Middle frontal gyrus (tissue), 1 donor: ENCODE results near the gene HSPA1L.
"Not testable (repeated sequence)": the region's sequence is repeated elsewhere in the genome, so short reads cannot be mapped to it uniquely, and the experiment has no call there.

Experiments used
- DNase-seq: peaks from one replicate; pipeline ENCODE4 v3.0.0-alpha.2; 2015; ENCODE audit warnings: low spot score; ENCODE audit errors: extremely low spot score

HSPA1L gene

GRCh38 chr6:31837369-31838113 is 22.5 kb upstream of the HSPA1L start:
- no peak for DNase-seq

GRCh38 chr6:31836474-31837368 is 21.6 kb upstream of the HSPA1L start:
- DNase-seq = no peak

- no peak for DNase-seq
These were observed 21.0 kb upstream of the HSPA1L start for GRCh38 chr6:31836047-31836473.

GRCh38 chr6:31834367-31835250 is 19.5 kb upstream of the HSPA1L start:
- peak; percentile 78 for DNase-seq

- DNase-seq = no peak
These were observed 16.5 kb upstream of the HSPA1L start for GRCh38 chr6:31831350-31832215.

GRCh38 chr6:31830886-31831335 is 15.8 kb upstream of the HSPA1L start:
- no peak for DNase-seq

GRCh38 chr6:31829633-31830283 is 14.7 kb upstream of the HSPA1L start:
- DNase-seq = no peak

GRCh38 chr6:31827286-31828079 is 12.4 kb upstream of the HSPA1L start, which contains the start of gene HSPA1B:
HSPA1B (plus strand) TSS chr6:31827738; CDS start chr6:31827951, 213 bp downstream.
- peak; percentile 92 for DNase-seq

GRCh38 chr6:31826793-31827285 is 11.8 kb upstream of the HSPA1L start:
- no peak for DNase-seq

- no peak for DNase-seq
These were observed 10.5 kb upstream of the HSPA1L start for GRCh38 chr6:31825553-31825952.

GRCh38 chr6:31823592-31824196 is 8.6 kb upstream of the HSPA1L start:
- DNase-seq = not testable (repeated sequence)

GRCh38 chr6:31822036-31822821 is 7.1 kb upstream of the HSPA1L start:
- DNase-seq = peak; percentile 59

GRCh38 chr6:31821301-31822035 is 6.4 kb upstream of the HSPA1L start:
- DNase-seq = peak; percentile 53

GRCh38 chr6:31820399-31820798 is 5.3 kb upstream of the HSPA1L start:
- DNase-seq = not testable (repeated sequence)

GRCh38 chr6:31819871-31820299 is 4.8 kb upstream of the HSPA1L start:
- no peak for DNase-seq

GRCh38 chr6:31817929-31818511 is 2.9 kb upstream of the HSPA1L start:
- not testable (repeated sequence) for DNase-seq
